ENCODE measurements around the gene FIBCD1.

FIBCD1 gene

GRCh38 chr9:130892477-130893304 is 46.4 kb downstream of the FIBCD1 start:
- no peak for DNase-seq

GRCh38 chr9:130891688-130892476 is 47.2 kb downstream of the FIBCD1 start:
- DNase-seq = no peak

DNA sequence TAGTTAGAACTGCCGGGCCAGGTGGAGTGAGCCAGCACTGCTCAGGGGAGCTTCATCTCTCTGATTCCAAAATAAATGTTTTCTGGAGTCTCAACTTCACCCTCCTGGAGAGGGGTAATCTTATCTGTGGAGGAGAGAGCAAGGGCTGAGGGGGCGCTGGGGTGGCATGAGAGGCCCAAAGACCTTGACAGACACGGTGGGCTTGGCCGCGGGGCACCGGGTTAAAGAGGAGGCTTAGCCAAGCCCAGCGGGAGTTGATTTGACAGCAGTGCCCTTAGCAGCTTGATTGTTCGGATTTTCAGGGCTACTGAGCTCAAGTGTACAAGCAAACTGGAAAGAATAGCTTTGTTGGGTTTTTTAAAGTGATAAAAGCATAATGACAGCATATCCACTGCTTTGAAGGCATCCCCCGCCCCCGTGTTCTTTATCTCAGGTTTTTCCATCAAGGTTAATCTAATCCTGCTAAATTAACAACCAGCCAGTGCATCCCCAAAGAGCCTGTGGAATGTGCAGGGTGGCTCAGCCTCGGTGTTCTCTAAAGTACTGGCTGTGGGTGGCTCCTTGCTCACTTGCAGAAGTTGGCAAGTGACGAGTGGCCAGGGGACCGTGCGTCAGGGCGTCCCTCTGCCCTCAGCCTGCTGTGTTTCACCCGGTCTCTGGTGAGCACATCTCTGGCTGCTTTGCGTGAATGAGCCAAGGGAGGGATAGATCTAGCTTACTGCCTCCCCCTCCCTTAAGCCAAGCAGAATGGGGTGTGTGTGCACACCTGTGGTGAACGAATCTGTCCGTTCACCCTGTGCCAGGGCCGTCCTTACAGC is 48.0 kb downstream of the FIBCD1 start:
- no peak for DNase-seq

DNA sequence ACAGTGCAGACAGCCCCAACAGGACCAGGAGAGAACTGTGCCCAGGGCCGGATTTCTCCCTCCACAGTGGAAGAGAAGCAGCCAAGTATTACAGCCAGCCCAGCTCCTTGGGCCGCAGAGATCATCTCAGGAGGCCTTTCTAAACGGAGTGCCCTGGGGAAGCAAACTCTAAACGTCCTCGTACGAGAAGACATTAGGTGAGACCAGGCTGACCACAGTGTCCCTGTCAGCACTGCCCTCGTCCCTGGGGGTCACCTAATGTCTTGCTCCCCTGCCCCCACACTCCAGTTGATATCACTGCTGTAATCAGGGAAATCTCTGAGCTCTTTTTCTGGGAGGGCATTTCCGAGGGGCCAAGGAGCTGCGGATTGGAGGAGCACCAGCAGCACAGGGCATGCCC is 48.9 kb downstream of the FIBCD1 start:
- no peak for DNase-seq

DNA sequence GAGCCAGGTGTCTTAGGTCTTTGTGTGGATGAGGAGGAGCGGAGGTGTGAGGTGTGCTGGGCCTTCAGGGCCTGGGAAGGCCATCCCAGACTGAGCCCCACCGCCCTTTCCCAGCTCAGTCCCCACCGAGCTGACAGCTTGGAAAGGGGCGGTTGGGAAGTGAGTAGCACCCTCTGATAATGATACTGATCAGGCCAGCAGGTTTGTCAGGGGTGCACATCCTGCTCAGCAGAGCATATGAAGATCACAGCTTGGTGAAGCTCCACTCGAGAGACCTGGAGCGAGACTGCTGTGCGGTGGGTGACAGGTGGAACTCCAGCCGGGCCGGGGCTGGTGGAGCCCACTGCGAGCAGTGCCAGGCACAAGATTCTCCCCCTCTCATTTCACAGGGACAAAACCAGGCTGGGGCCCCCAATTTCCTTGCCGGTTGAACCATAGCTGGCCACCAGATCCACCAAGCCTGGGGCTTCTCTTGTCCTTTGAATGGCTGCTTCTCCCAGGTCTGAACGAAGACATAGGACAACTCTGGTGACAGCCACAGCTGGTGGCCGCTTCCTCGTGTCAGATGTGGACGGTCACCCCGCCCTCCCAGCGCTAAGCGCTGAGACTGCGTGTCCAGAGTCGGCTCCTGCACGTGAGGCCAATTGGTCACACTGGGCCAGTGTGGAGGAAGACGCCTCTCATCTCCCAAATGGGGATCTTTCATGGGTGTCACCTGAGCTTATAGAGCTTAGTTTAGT is 50.7 kb downstream of the FIBCD1 start:
- DNase-seq = no peak

DNA sequence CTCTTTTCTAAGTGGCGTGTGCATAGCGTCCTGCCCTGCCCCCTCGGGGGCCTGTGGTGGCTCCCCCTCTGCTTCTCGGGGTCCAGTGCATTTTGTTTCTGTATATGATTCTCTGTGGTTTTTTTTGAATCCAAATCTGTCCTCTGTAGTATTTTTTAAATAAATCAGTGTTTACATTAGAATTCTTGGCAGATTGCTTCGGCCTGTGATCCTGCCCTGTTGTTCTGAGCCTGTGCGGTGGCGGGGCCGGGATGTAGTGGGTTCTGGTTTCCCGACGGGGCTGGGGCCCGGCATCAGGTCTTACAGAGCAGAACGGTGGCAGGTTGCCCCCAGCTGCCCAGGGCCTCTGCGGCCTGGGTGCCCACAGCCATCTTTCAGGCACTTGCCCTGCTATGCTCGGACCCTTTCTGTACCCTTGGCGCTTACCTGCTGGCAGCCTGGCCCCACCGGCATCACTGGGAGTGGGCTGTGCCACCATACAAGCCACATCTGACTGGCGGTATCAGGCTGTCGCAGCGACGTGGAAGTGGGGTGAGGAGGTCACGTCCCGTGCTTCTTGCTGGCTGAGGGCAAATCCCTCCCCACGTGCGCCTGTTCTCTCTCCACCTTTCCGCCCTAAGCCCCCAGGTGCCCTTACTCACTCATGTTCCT is 51.4 kb downstream of the FIBCD1 start:
- DNase-seq = no peak

- DNase-seq = no peak
Observed at GRCh38 chr9:130886981-130887380, 52.1 kb downstream of the FIBCD1 start.

DNA sequence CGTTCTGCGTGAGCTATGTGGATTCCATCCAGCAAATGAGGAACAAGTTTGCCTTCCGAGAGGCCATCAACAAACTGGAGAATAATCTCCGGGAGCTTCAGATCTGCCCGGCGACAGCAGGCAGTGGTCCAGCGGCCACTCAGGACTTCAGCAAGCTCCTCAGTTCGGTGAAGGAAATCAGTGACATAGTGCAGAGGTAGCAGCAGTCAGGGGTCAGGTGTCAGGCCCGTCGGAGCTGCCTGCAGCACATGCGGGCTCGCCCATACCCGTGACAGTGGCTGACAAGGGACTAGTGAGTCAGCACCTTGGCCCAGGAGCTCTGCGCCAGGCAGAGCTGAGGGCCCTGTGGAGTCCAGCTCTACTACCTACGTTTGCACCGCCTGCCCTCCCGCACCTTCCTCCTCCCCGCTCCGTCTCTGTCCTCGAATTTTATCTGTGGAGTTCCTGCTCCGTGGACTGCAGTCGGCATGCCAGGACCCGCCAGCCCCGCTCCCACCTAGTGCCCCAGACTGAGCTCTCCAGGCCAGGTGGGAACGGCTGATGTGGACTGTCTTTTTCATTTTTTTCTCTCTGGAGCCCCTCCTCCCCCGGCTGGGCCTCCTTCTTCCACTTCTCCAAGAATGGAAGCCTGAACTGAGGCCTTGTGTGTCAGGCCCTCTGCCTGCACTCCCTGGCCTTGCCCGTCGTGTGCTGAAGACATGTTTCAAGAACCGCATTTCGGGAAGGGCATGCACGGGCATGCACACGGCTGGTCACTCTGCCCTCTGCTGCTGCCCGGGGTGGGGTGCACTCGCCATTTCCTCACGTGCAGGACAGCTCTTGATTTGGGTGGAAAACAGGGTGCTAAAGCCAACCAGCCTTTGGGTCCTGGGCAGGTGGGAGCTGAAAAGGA is 53.3 kb downstream of the FIBCD1 start:
- DNase-seq = no peak

DNA sequence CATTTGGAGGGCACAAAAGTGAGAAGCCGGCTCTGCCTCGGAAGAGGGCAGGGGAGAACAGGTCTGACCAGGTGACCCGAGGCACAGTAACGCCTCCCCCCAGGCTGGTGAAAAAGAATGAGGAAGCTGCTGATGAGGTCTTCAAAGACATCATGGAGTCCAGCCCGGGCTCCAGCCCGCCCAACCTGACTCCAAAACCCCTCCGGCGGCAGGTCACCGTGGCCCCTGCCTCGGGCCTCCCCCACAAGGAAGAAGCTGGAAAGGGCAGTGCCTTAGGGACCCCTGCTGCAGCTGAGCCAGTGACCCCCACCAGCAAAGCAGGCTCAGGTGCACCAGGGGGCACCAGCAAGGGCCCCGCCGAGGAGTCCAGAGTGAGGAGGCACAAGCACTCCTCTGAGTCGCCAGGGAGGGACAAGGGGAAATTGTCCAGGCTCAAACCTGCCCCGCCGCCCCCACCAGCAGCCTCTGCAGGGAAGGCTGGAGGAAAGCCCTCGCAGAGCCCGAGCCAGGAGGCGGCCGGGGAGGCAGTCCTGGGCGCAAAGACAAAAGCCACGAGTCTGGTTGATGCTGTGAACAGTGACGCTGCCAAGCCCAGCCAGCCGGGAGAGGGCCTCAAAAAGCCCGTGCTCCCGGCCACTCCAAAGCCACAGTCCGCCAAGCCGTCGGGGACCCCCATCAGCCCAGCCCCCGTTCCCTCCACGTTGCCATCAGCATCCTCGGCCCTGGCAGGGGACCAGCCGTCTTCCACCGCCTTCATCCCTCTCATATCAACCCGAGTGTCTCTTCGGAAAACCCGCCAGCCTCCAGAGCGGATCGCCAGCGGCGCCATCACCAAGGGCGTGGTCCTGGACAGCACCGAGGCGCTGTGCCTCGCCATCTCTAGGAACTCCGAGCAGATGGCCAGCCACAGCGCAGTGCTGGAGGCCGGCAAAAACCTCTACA is 54.2 kb downstream of the FIBCD1 start:
- no peak for DNase-seq

DNA sequence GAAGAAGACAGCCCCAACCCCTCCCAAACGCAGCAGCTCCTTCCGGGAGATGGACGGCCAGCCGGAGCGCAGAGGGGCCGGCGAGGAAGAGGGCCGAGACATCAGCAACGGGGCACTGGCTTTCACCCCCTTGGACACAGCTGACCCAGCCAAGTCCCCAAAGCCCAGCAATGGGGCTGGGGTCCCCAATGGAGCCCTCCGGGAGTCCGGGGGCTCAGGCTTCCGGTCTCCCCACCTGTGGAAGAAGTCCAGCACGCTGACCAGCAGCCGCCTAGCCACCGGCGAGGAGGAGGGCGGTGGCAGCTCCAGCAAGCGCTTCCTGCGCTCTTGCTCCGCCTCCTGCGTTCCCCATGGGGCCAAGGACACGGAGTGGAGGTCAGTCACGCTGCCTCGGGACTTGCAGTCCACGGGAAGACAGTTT is 54.9 kb downstream of the FIBCD1 start:
- no peak for DNase-seq

DNA sequence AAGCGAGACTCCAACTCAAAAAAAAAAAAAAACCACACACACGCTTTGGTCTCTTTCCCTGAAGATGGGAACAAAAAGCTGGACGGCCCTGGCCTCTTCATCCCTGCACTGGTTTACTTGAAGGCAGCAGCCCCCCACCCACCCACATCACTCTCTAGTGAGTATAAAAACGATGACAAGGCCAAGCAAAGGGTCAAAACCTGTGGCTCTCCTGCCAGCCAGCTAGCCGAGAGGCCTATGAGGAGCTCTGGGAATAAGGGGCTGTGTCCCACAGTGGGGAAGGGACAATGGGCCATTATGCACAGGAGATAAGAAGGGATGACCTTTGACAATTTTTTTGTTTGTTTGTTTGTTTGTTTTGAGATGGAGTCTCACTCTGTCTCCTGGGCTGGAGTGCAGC is 55.6 kb downstream of the FIBCD1 start:
- no peak for DNase-seq

GRCh38 chr9:130882696-130883225 is 56.3 kb downstream of the FIBCD1 start:
- DNase-seq = no peak

DNA sequence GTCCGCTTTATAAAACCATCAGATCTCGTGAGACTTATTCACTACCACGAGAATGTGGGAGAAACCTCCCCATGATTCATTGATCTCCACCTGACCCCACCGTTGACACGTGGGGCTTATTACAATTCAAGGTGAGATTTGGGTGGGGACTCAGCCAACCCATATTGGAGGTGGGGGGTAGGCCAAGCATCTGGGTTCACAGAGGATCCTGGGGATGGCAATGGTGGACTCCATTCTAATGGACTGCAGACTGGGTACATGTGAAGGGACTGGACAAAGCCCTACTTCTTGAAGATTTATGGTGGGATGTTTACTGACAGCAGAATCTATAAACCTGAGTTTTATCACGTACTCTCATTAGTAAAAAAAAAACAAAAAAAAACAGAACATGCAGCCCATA is 57.5 kb downstream of the FIBCD1 start:
- DNase-seq = no peak

- no peak for DNase-seq
Observed at GRCh38 chr9:130880599-130881220, 58.3 kb downstream of the FIBCD1 start.

DNA sequence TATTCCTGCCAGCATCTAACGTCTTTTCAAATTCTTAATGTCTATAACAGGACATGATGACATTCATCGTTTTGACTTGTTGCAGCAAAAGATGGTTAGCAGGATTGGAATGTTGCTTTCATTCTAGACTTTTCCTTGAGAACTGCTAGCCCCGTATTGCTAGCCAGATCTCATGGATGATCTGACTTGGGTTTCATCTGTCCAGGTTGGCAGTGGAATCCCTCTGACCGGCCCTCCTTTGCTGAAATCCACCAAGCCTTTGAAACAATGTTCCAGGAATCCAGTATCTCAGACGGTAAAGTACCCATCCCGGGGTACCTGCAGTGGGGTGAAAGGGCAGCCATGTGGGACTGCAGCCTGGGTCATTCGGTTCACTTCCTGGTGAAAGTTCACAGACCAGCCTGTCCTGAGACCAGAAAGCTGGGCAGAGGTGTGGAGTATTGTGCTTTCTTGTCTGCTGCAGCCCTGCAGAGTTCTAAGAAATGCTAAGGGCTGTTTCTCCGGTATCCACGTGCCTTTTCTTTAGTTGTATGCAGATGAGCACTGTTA is 59.1 kb downstream of the FIBCD1 start:
- DNase-seq = no peak

- DNase-seq = no peak
Observed at GRCh38 chr9:130878295-130878694, 60.8 kb downstream of the FIBCD1 start.

- no peak for DNase-seq
Observed at GRCh38 chr9:130877300-130877699, 61.7 kb downstream of the FIBCD1 start.

- no peak for DNase-seq
Observed at GRCh38 chr9:130874783-130875182, 64.3 kb downstream of the FIBCD1 start.

DNA sequence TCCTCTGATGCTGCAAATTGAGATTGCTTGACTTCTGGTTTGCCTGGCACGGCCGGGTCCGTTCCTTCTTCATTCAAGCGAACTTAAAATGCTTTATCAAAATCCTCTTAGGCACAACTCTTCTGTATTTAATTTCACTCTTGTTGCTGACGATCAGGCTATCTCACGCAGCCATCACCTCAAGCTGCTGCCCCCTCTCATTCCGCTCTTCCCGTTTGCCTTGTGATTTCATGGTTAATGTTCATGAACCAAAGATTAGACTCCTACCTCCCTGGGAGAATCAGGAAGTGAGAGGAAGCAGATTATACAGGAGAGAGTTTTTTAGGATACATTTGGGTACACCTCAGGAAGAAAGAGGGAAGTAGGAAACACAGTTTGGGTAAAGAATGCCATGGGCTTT is 65.1 kb downstream of the FIBCD1 start:
- no peak for DNase-seq

Measured in activated CD4-positive, CD25-positive, alpha-beta regulatory T cell treated with anti-CD3 and anti-CD28 coated beads, Interleukin-2, amount 50 U/mL, for 72 hours (primary cell).